K562 (cell line): ENCODE results near the gene ITPRIP.

Source experiments
- CREM ChIP-seq: IDR thresholded peaks from 2 replicates; pipeline ENCODE4 v1.6.1; 2014; ENCODE audit warnings: antibody characterized with exemption, low read depth
- CTCF ChIP-seq, 3 experiments: IDR thresholded peaks in 2 of 3; conservative IDR thresholded peaks in 1 of 3; 2 replicates each; pipeline ENCODE4 v1.5.1; 2011 to 2012; ENCODE audit warnings: low read length in 3 of 3, mild to moderate bottlenecking in 3 of 3, control low read depth in 2 of 3, improper control_type of control experiment in 1 of 3, inconsistent platforms in 1 of 3, low read depth in 1 of 3, mixed read lengths in 1 of 3, moderate library complexity in 1 of 3; ENCODE audit not compliant: insufficient read depth in 2 of 3
- E2F1 ChIP-seq: sonication (generic); formaldehyde crosslinking; IDR thresholded peaks from 2 replicates; pipeline ENCODE4 v1.8.1; 2023; ENCODE audit warnings: mild to moderate bottlenecking, missing genetic modification reagents, moderate library complexity
- MXI1 ChIP-seq: IDR thresholded peaks from 2 replicates; pipeline ENCODE4 v1.6.1; 2011; ENCODE audit warnings: low read depth, mild to moderate bottlenecking, improper control_type of control experiment, low read length
- PCBP2 ChIP-seq: fragments of 200-400 bp; formaldehyde crosslinking; IDR thresholded peaks from 2 replicates; pipeline ENCODE4 v1.6.1; 2018; ENCODE audit warnings: low read length, low read depth, mild to moderate bottlenecking, moderate library complexity; ENCODE audit not compliant: poor library complexity, severe bottlenecking
- RBM22 ChIP-seq: fragments of 200-400 bp; formaldehyde crosslinking; IDR thresholded peaks from 2 replicates; pipeline ENCODE4 v1.6.1; 2018; ENCODE audit warnings: low read length, low read depth; ENCODE audit not compliant: poor library complexity, severe bottlenecking
- SMC3 ChIP-seq: conservative IDR thresholded peaks from 2 replicates; pipeline ENCODE4 v1.6.1; 2011; ENCODE audit warnings: low read depth, low read length, improper control_type of control experiment; ENCODE audit not compliant: insufficient read depth
- ZBTB11 ChIP-seq, 3 experiments: fragments of 200-800 bp in 1 of 3; fragments of 250-450 bp in 1 of 3; fragments of 450-650 bp in 1 of 3; sonication (Bioruptor Pico) in 1 of 3; sonication (Bioruptor generic) in 1 of 3; formaldehyde crosslinking in 1 of 3; IDR thresholded peaks; 2 replicates each; pipeline versions ENCODE4 v1.6.1 to v1.8.0; 2016 to 2022; ENCODE audit warnings: mild to moderate bottlenecking in 2 of 3, missing genetic modification characterization in 2 of 3, missing compliant biosample characterization in 1 of 3, moderate library complexity in 1 of 3
- ZBTB40 ChIP-seq, 2 experiments: fragments of 450-650 bp in 1 of 2; sonication (generic) in 1 of 2; formaldehyde crosslinking in 1 of 2; IDR thresholded peaks; 2 replicates each; pipeline versions ENCODE4 v1.7.1 to v1.9.0; 2016 to 2022; ENCODE audit warnings: inconsistent platforms in 1 of 2, mild to moderate bottlenecking in 1 of 2, missing genetic modification reagents in 1 of 2
- ZNF354B ChIP-seq: fragments of 250-450 bp; sonication (Bioruptor Pico); IDR thresholded peaks from 2 replicates; pipeline ENCODE4 v1.4.0; 2020

GRCh38 chr10:104359811-104360210 lies 21.5 kb upstream of the ITPRIP start:
- TF ChIP-seq PCBP2 (no peak), E2F1 (no peak), ZBTB11 (CRISPR knock-in tag; IDR thresholded peaks at IDR 0.05) (no peak), ZNF354B (CRISPR knock-in tag) (no peak), SMC3 (no peak), ZBTB40 (IDR thresholded peaks at IDR 0.05) (no peak), ZBTB40 (CRISPR knock-in tag; IDR thresholded peaks at IDR 0.05) (no peak), CREM (no peak), CTCF (IDR thresholded peaks at IDR 0.05 in 2 of 3, conservative IDR thresholded peaks at IDR 0.05 in 1 of 3; ENCODE audit: insufficient read depth in 2 of 3, low read depth in 1 of 3, low read length in 3 of 3) (no peak), RBM22 (no peak), MXI1 (no peak)
